Measurements from ENCODE around the gene CELF2. TPM values are rescaled to one million over a fixed set of nuclear protein-coding genes. Genes with fewer than 3 reads are reported as not detected.
"Not testable (repeated sequence)": the region's sequence is repeated elsewhere in the genome, so short reads cannot be mapped to it uniquely, and the experiment has no call there.

The CELF2 gene
- total RNA-seq, 1 donor from 2014 or later = 193 TPM

- no peak for DNase-seq
These were observed 80.0 kb downstream of the CELF2 start for GRCh38 chr10:11097686-11098085.

GRCh38 chr10:11098666-11099065 is 81.0 kb downstream of the CELF2 start:
- no peak for DNase-seq

- no peak for DNase-seq
These were observed 87.4 kb downstream of the CELF2 start for GRCh38 chr10:11104772-11105675.

- no peak for DNase-seq
These were observed 88.0 kb downstream of the CELF2 start for GRCh38 chr10:11105676-11106004.

GRCh38 chr10:11106621-11107374 is 89.1 kb downstream of the CELF2 start:
- DNase-seq = no peak

- no peak for DNase-seq
These were observed 90.3 kb downstream of the CELF2 start for GRCh38 chr10:11107948-11108347.

- no peak for DNase-seq
These were observed 90.7 kb downstream of the CELF2 start for GRCh38 chr10:11108356-11108755.

- DNase-seq = no peak
These were observed 91.9 kb downstream of the CELF2 start for GRCh38 chr10:11109590-11109989.

- DNase-seq = no peak
These were observed 92.9 kb downstream of the CELF2 start for GRCh38 chr10:11110539-11110938.

GRCh38 chr10:11111490-11111889 is 93.8 kb downstream of the CELF2 start:
- DNase-seq = no peak

- no peak for DNase-seq
These were observed 95.0 kb downstream of the CELF2 start for GRCh38 chr10:11112718-11113117.

- no peak for DNase-seq
These were observed 95.5 kb downstream of the CELF2 start for GRCh38 chr10:11113156-11113555.

GRCh38 chr10:11114269-11114668 is 96.6 kb downstream of the CELF2 start:
- DNase-seq = no peak

GRCh38 chr10:11115337-11115736 is 97.7 kb downstream of the CELF2 start:
- DNase-seq = no peak

GRCh38 chr10:11116361-11116760 is 98.7 kb downstream of the CELF2 start:
- no peak for DNase-seq

GRCh38 chr10:11116817-11117216 is 99.1 kb downstream of the CELF2 start:
- DNase-seq = no peak

- DNase-seq = no peak
These were observed 101.0 kb downstream of the CELF2 start for GRCh38 chr10:11118686-11119085.

- no peak for DNase-seq
These were observed 102.2 kb downstream of the CELF2 start for GRCh38 chr10:11119843-11120242.

GRCh38 chr10:11120711-11121110 is 103.0 kb downstream of the CELF2 start:
- no peak for DNase-seq

- DNase-seq = not testable (repeated sequence)
These were observed 106.2 kb downstream of the CELF2 start for GRCh38 chr10:11123892-11124291.

- no peak for DNase-seq
These were observed 107.3 kb downstream of the CELF2 start for GRCh38 chr10:11125004-11125403.

- not testable (repeated sequence) for DNase-seq
These were observed 109.3 kb downstream of the CELF2 start for GRCh38 chr10:11127017-11127416.

- DNase-seq = no peak
These were observed 113.5 kb downstream of the CELF2 start for GRCh38 chr10:11131112-11131639.

All from occipital lobe (tissue), 2 donors.